Muscle of back (tissue), 11 donors: ENCODE data around the gene RAB11FIP4. TPM values are rescaled to one million over a fixed set of nuclear protein-coding genes. Genes with fewer than 3 reads are reported as not detected.

Experiments
- DNase-seq, 3 donors: peaks; one replicate each; pipeline versions ENCODE4 v3.0.0 to v3.0.0-alpha.2; 2013
- polyA plus RNA-seq, 10 donors: library from polyadenylated mRNA; unstranded; fragments of 120-200 nt; gene quantifications; one replicate each; pipeline ENCODE4 v1.2.1, GENCODE V29; 2013; ENCODE audit not compliant: insufficient read length in 10 of 10

The RAB11FIP4 gene
- polyA plus RNA-seq, 10 donors: 0.39 to 1.7 (median 0.85) TPM

GRCh38 chr17:31405890-31406371 lies 14.5 kb downstream of the RAB11FIP4 start:
- no peak for DNase-seq

DNA sequence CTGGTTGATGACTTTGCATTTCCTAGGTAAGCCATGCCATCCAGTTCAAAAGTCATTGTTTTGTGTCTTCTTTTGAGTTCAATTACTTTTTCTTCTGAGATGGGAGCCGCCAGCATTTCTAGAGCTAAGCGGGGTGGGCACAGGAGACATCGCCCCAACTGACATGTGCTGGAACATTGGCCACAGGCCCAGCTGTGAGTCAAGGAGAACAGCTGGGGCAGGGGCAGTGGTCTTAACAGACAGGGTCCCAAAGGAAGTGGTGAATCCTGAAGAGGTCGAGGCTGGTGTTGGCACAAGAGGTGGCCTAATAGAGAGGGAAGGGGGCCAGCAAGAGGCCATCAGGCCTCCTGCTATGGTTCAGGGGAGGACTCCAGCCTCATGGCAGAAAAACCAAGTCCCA lies 17.1 kb downstream of the RAB11FIP4 start:
- DNase-seq: no peak

DNA sequence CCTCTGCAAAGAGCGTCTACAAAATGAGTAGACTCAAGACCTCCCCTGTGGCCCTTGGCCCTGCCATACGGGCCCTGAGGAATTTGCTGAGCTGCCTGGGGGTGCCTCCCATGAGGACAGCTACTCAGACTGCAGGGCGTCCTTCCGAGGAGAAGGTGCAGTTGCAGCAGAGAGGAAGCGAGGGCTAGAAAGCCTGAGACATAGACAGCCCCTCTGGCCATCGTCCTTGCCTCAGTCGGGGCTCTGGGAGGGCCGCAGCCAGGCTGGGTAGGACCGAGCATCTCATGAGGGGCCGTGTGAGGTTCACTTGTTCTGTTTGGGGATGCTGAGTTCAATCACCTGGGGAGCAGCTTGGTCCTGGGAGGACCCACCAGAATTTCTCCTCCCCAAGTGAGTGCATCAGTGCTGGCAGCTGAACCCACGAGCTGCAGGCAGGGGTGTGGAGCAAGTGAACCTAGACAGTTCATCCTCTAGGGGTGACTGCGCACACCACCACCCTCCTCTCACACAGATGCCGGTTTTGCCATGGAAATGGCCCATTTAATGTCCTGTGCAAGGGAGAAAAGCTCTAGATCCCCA lies 20.3 kb downstream of the RAB11FIP4 start:
- DNase-seq: no peak

DNA sequence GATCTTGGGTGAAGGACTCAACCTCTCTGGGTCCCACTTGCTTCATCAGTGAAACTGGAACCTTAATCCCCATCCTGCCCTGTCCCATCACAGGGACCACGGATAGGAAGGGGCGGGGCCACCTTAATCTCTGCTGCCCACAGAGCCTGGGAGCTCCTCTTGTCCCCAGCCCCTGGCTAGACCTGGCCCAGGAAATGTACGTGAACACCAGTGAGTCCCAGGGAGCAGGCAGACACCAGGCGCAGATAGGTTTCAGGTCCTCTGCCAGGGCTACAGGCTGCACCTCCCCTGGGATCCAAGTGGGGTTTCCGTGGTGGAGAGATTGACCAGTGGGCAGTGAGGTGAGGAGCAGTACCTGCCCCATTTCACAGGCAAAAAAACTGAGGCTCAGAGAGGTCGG lies 21.0 kb downstream of the RAB11FIP4 start:
- no peak for DNase-seq

- DNase-seq: no peak
These were observed 21.8 kb downstream of the RAB11FIP4 start for GRCh38 chr17:31413081-31413799.

GRCh38 chr17:31413874-31414549 lies 22.5 kb downstream of the RAB11FIP4 start:
- DNase-seq: peak in 1 of 3 donors; percentile 27

- DNase-seq: no peak
These were observed 23.1 kb downstream of the RAB11FIP4 start for GRCh38 chr17:31414550-31414918.

GRCh38 chr17:31415004-31415454 lies 23.6 kb downstream of the RAB11FIP4 start:
- DNase-seq: no peak

DNA sequence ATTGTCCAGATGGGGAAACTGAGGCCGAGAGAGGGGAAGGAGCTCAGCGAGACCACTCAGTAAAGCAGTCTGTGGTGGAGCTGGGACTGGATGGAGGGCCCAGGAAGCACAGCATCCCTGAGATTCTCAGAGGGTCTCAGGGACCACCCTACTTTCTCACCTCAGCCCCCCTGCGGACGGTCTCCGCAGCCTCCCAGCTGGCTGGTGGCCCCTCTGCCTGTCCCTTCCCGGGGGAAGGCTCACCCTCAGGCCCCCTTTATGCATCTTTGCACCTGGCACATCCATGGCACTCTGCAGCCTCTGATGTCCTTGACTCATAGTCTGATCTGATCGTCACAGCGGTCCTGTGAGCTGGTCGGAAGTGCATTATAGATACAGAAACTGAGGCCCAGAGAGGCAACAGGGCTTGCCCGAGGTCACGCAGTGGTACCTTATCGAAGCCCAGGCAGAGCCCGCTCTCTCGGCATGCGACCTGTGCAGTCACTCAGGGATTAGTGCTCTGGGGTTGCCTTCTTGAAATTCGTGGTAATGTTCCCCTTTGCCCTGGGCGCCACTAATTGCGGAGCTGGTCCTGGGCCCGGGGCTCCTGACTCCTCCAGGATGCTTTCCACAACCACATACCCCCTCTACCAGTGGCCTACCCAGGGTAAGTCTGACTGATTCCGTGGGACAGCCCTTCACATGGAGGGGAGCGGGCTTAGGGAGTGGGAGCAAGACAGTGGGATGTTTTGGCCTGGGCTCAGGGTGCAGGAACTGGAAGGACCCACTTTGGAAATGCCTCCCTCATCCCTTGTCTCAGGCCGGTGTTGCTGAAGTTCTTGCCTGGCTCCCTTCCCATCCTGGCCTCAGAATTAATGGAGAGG lies 24.4 kb downstream of the RAB11FIP4 start:
- no peak for DNase-seq

GRCh38 chr17:31416503-31416923 lies 25.0 kb downstream of the RAB11FIP4 start:
- DNase-seq: peak in 1 of 3 donors; percentile 44

DNA sequence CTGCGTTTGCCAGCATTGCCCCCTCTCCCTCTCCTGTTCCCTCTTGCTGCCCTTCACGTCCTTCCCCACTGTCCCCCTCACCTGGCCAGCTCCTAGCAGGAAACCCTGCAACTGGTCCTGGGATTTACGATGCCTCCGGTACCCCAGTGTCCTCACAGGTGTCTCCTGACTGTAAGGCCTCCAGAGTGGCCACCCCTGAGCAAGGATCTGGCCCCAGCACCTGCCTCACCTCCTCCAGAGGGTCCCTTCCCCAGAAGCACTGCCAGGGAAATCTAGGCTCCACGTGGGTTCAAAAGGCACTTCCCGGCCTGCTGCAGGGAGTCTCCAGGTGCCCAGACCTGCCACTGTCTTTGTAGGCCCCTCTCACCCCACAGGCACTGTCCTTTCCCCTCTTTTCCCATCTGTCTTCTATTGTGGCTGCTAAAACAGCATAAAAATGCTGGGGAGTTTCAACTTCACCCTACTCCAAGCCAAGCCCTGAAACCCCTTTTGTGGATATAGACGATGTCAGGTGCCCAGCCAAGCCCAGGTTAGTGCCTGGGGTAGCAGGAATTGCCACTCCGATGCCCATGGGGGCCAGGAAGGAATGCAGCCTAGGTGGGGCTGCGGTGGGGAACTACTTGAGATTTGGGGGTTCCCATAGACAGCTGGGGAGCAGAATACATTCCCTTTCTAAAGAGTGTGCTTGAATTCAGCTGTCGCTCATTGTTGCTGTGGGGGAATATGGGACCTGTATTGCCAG lies 25.7 kb downstream of the RAB11FIP4 start:
- DNase-seq: no peak

DNA sequence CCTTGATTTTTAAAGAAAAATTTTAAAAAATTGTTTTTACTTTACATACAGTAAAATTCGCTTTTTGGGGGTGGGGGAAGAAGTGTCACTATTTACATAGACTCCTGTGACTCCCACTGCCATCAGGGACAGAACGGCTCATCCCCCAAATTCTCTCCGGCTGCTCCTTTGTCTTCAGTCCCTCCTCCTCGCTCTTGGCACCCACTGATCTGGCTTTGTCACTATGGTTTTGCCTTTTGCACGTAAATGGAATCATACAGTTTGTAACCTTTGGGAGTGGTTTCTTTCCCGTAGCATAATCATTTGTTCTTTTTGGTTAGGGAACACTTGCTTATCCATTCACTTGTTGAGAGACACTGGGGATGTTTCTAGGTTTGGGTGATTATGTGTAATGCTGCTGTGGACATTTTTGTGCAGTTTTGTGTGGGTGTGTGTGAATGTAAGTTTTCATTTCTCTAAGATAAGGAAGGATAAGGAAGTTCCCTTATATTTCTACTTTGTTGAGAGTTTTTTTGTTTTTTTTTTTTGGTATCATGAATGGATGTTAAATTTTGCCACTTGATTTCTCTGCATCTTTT lies 27.4 kb downstream of the RAB11FIP4 start:
- DNase-seq: no peak

DNA sequence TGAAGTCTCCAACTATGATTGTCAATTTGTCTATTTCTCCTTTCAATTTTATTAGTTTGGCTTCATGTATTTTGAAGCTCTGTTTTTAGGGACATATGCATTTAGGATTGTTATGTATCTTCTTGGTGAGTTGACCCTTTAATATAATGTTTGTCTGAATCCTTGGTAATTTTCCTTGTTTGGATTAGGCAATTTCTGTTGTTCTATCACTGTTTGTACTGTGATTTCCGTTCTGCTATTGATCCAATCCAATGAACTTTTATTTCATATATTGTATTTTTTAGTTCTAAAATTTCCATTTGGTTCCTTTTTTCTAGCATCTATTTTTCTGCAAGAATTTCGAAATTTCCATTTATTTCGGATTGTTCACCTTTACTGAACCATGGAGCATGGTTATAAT lies 31.0 kb downstream of the RAB11FIP4 start:
- DNase-seq: no peak

DNA sequence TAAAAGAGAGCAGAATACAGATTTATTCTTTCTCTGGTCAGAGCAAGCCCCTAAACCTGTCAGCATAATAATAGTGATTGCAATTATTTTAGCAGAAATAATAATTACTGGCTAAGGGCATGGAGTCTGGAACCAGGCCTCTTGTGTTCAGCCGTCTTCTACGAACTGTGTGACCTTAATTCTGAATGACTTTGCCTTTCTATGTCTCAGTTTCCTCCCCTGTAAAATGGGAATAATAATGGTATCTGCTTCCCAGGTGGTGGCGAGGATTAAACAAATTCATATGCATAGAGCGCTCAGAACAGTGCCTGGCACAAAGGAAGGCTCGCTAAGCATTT lies 33.4 kb downstream of the RAB11FIP4 start:
- DNase-seq: no peak

- DNase-seq: peak; percentile 36 to 72 (median 38)
These were observed 34.0 kb downstream of the RAB11FIP4 start for GRCh38 chr17:31425282-31426040.

GRCh38 chr17:31427684-31428083 lies 36.2 kb downstream of the RAB11FIP4 start:
- DNase-seq: no peak

DNA sequence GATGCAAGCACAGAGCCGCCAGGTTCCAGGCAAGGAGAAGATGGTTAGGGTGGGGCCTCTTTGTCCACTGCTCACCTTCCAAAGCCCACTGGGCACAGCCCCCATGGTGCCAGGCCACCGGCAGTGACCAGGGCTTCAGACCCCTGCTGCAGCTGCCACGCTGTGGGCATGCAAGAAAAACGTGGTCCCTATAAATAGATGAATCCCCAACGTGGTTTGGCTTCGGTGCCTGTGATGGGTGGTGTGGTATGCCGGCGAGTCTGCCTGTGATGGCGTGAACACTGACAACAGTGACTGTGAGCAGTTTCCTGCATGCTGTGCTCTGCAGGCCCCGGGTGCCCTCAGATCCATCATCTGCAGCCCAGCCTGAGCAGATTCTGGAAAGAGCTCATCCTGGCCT lies 36.6 kb downstream of the RAB11FIP4 start:
- no peak for DNase-seq

- no peak for DNase-seq
These were observed 37.0 kb downstream of the RAB11FIP4 start for GRCh38 chr17:31428512-31428911.

- DNase-seq: no peak
These were observed 39.8 kb downstream of the RAB11FIP4 start for GRCh38 chr17:31431098-31431851.
